Muscle of arm (tissue), 12 donors: ENCODE results near the gene OPRD1. TPM values are rescaled to one million over a fixed set of nuclear protein-coding genes. Genes with fewer than 3 reads are reported as not detected.
"Not testable (repeated sequence)": the region's sequence is repeated elsewhere in the genome, so short reads cannot be mapped to it uniquely, and the experiment has no call there.

Experiments
- DNase-seq: peaks from one replicate; pipeline ENCODE4 v3.0.0-alpha.2; 2013
- polyA plus RNA-seq, 12 donors: library from polyadenylated mRNA; unstranded; fragments of 120-200 nt; gene quantifications; one replicate each; pipeline ENCODE4 v1.2.1, GENCODE V29; 2013; ENCODE audit not compliant: insufficient read length in 12 of 12

Gene OPRD1
- polyA plus RNA-seq, 12 donors = 0.14 to 1.4 (median 0.38) TPM; not detected in 1

GRCh38 chr1:28845786-28846543, 34.0 kb downstream of the OPRD1 start:
- DNase-seq = no peak

- not testable (repeated sequence) for DNase-seq
Measured at GRCh38 chr1:28847207-28847606, 35.2 kb downstream of the OPRD1 start.

- DNase-seq = no peak
Measured at GRCh38 chr1:28848416-28848815, 36.4 kb downstream of the OPRD1 start.

- DNase-seq = no peak
Measured at GRCh38 chr1:28853093-28853742, 41.2 kb downstream of the OPRD1 start.

- DNase-seq = not testable (repeated sequence)
Measured at GRCh38 chr1:28854406-28854805, 42.4 kb downstream of the OPRD1 start.

GRCh38 chr1:28855046-28855445, 43.1 kb downstream of the OPRD1 start:
- DNase-seq = no peak

GRCh38 chr1:28855469-28855951, 43.5 kb downstream of the OPRD1 start:
- DNase-seq = peak; percentile 26

- no peak for DNase-seq
Measured at GRCh38 chr1:28855969-28856368, 44.0 kb downstream of the OPRD1 start.

GRCh38 chr1:28860332-28861073, 48.5 kb downstream of the OPRD1 start:
- DNase-seq = no peak

- no peak for DNase-seq
Measured at GRCh38 chr1:28862571-28863403, 50.8 kb downstream of the OPRD1 start.

GRCh38 chr1:28864695-28865094, 52.7 kb downstream of the OPRD1 start:
- DNase-seq = no peak

- no peak for DNase-seq
Measured at GRCh38 chr1:28865997-28866650, 54.2 kb downstream of the OPRD1 start.

- DNase-seq = no peak
Measured at GRCh38 chr1:28867850-28868249, 55.9 kb downstream of the OPRD1 start.

- DNase-seq = no peak
Measured at GRCh38 chr1:28869952-28870351, 58.0 kb downstream of the OPRD1 start.

GRCh38 chr1:28871631-28872401, 59.8 kb downstream of the OPRD1 start:
- no peak for DNase-seq

- not testable (repeated sequence) for DNase-seq
Measured at GRCh38 chr1:28875134-28875533, 63.2 kb downstream of the OPRD1 start.

GRCh38 chr1:28877132-28877781, 65.3 kb downstream of the OPRD1 start:
- peak; percentile 82 for DNase-seq

GRCh38 chr1:28878796-28879195, 66.8 kb downstream of the OPRD1 start:
- DNase-seq = no peak

GRCh38 chr1:28882009-28882628, 70.1 kb downstream of the OPRD1 start:
- peak; percentile 90 for DNase-seq
